ENCODE measurements around the gene ARL13B. TPM values are rescaled to one million over a fixed set of nuclear protein-coding genes. Genes with fewer than 3 reads are reported as not detected.

The ARL13B gene
- total RNA-seq, 1 donor from 2014 or later, result 12.1 TPM

- no peak overlapping the region for H3K4me3 Mint-ChIP-seq (ENCODE audit: unreplicated experiment)
- no peak for DNase-seq
- peaks cover 6% of the 10 kb centered on the region for H3K4me1 Mint-ChIP-seq (ENCODE audit: low read depth, unreplicated experiment)
- H3K36me3 Mint-ChIP-seq (ENCODE audit: unreplicated experiment), result no peaks in the 10 kb centered on the region
- no peaks in the 10 kb centered on the region for H3K27me3 Mint-ChIP-seq (ENCODE audit: unreplicated experiment)
- no peak overlapping the region for H3K27ac Mint-ChIP-seq (ENCODE audit: unreplicated experiment)
- no peak for TF ChIP-seq CTCF (IDR thresholded peaks at IDR 0.05; ENCODE audit: partially characterized antibody, unreplicated experiment)
- H3K9me3 Mint-ChIP-seq (ENCODE audit: unreplicated experiment), result no peaks in the 10 kb centered on the region
Observed at GRCh38 chr3:94089126-94089525, 109.2 kb downstream of the ARL13B start.

- no peaks in the 10 kb centered on the region for H3K27me3 Mint-ChIP-seq (ENCODE audit: unreplicated experiment)
- H3K4me3 Mint-ChIP-seq (ENCODE audit: unreplicated experiment), result no peak overlapping the region
- no peak for DNase-seq
- no peak for TF ChIP-seq CTCF (IDR thresholded peaks at IDR 0.05; ENCODE audit: partially characterized antibody, unreplicated experiment)
- H3K36me3 Mint-ChIP-seq (ENCODE audit: unreplicated experiment), result no peaks in the 10 kb centered on the region
- no peaks in the 10 kb centered on the region for H3K9me3 Mint-ChIP-seq (ENCODE audit: unreplicated experiment)
- H3K4me1 Mint-ChIP-seq (ENCODE audit: low read depth, unreplicated experiment), result peaks cover 6% of the 10 kb centered on the region
- no peak overlapping the region for H3K27ac Mint-ChIP-seq (ENCODE audit: unreplicated experiment)
Observed at GRCh38 chr3:94092086-94092485, 112.1 kb downstream of the ARL13B start.

- Mint-ChIP-seq H3K27me3 (ENCODE audit: unreplicated experiment) (no peaks in the 10 kb centered on the region), H3K9me3 (ENCODE audit: unreplicated experiment) (no peaks in the 10 kb centered on the region), H3K36me3 (ENCODE audit: unreplicated experiment) (no peaks in the 10 kb centered on the region), H3K4me3 (ENCODE audit: unreplicated experiment) (no peak overlapping the region), H3K27ac (ENCODE audit: unreplicated experiment) (no peak overlapping the region), H3K4me1 (ENCODE audit: low read depth, unreplicated experiment) (peaks cover 6% of the 10 kb centered on the region)
- no peak for DNase-seq
- TF ChIP-seq CTCF (IDR thresholded peaks at IDR 0.05; ENCODE audit: partially characterized antibody, unreplicated experiment), result no peak
Observed at GRCh38 chr3:94093151-94093550, 113.2 kb downstream of the ARL13B start.

GRCh38 chr3:94095111-94095510 lies 115.2 kb downstream of the ARL13B start:
- DNase-seq, result no peak
- H3K36me3 Mint-ChIP-seq (ENCODE audit: unreplicated experiment), result no peaks in the 10 kb centered on the region
- H3K4me1 Mint-ChIP-seq (ENCODE audit: low read depth, unreplicated experiment), result peaks cover 8% of the 10 kb centered on the region
- no peak overlapping the region for H3K4me3 Mint-ChIP-seq (ENCODE audit: unreplicated experiment)
- no peaks in the 10 kb centered on the region for H3K9me3 Mint-ChIP-seq (ENCODE audit: unreplicated experiment)
- H3K27ac Mint-ChIP-seq (ENCODE audit: unreplicated experiment), result no peak overlapping the region
- TF ChIP-seq CTCF (IDR thresholded peaks at IDR 0.05; ENCODE audit: partially characterized antibody, unreplicated experiment), result no peak
- no peaks in the 10 kb centered on the region for H3K27me3 Mint-ChIP-seq (ENCODE audit: unreplicated experiment)

DNA sequence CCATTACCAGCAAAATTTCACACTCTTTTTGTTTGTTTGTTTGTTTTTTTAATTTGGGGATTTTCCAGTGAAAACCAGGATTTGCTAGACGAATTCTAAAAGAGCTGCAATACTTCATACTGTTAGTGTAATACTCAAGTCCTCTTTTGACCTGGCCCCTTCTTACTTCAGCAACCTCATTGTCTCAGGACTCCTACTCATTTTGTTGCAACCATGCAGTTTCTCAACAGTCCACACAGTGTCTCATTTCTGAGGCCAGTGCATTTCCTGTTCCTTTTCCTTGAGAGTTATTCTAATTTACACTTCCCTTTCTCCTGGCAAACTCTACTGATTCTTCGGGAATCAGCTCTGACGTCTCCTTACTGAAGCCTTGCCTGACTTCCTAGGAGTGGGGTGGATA lies 118.5 kb downstream of the ARL13B start:
- Mint-ChIP-seq H3K4me1 (ENCODE audit: low read depth, unreplicated experiment) (peaks cover 4% of the 10 kb centered on the region), H3K27me3 (ENCODE audit: unreplicated experiment) (no peaks in the 10 kb centered on the region), H3K9me3 (ENCODE audit: unreplicated experiment) (no peaks in the 10 kb centered on the region), H3K36me3 (ENCODE audit: unreplicated experiment) (no peaks in the 10 kb centered on the region), H3K27ac (ENCODE audit: unreplicated experiment) (no peak overlapping the region), H3K4me3 (ENCODE audit: unreplicated experiment) (no peak overlapping the region)
- DNase-seq, result no peak
- TF ChIP-seq CTCF (IDR thresholded peaks at IDR 0.05; ENCODE audit: partially characterized antibody, unreplicated experiment), result no peak
